HCT116 (cell line): Measurements from ENCODE around the gene STK24. TPM values are rescaled to one million over a fixed set of nuclear protein-coding genes. Genes with fewer than 3 reads are reported as not detected.

ENCODE experiments used
- ATAC-seq: fragments of 200-7000 bp; cut with Tn5 transposase; 2 replicates; pipeline ENCODE4 v1.9.1; 2020; ENCODE audit warnings: mild to moderate bottlenecking, moderate library complexity
- BruUV-seq: library from RNA; stranded (reverse); fragments of 400-500 nt; replicated peaks from 2 replicates; lab custom pipeline; 2021; lab: Mats Ljungman, UMichigan
- CTCF ChIA-PET: fragments of 300-600 bp; sonication (Branson Sonifier 250); formaldehyde crosslinking; loops from one replicate; lab custom pipeline; 2021; ENCODE audit warnings: antibody characterized with exemption; lab: Charles Lee
- POLR2A ChIA-PET: fragments of 300-600, 350-600 bp; sonication (Branson Sonifier 250); formaldehyde crosslinking; loops from one replicate; lab custom pipeline; 2021; ENCODE audit warnings: antibody characterized with exemption; lab: Charles Lee
- RAD21 ChIA-PET, 2 experiments: fragments of 300-600 bp; sonication (Branson Sonifier 250); formaldehyde crosslinking; loops; one replicate each; lab custom pipeline; 2023; ENCODE audit warnings: low total read pairs in 2 of 2; ENCODE audit not compliant: uncharacterized antibody in 2 of 2, unreplicated experiment in 2 of 2, low non-redundant PET in 1 of 2; lab: Charles Lee
- DNase-seq: peaks from one replicate; pipeline ENCODE4 v3.0.0-alpha.2; 2010; ENCODE audit warnings: low read depth, low spot score
- H2AFZ ChIP-seq: fragments of 200-600 bp; shearing (Covaris generic), sonication (generic); 2 replicates; pipeline ENCODE4 v1.6.1; 2017; ENCODE audit warnings: low read depth, mixed run types, mixed read lengths, antibody characterized with exemption, low read length; ENCODE audit not compliant: poor library complexity, severe bottlenecking
- H3K27ac ChIP-seq: 2 replicates; pipeline ENCODE4 v1.5.1; 2012; ENCODE audit warnings: low read depth, low read length
- H3K27me3 ChIP-seq: fragments of 200-600 bp; sonication (generic); 2 replicates; pipeline ENCODE4 v1.6.1; 2016; ENCODE audit warnings: mixed run types, low read length, mixed read lengths; ENCODE audit not compliant: insufficient read depth
- H3K36me3 ChIP-seq, 2 experiments: fragments of 200-500 bp in 1 of 2; fragments of 200-600 bp in 1 of 2; sonication (Bioruptor generic) in 1 of 2; sonication (generic) in 1 of 2; 2 replicates each; pipeline versions ENCODE4 v1.5.1 to v1.6.1; 2014 to 2016; ENCODE audit warnings: low read length in 2 of 2, inconsistent platforms in 1 of 2, mixed read lengths in 1 of 2, mixed run types in 1 of 2; ENCODE audit not compliant: insufficient read depth in 2 of 2, control insufficient read depth in 1 of 2
- H3K4me1 ChIP-seq, 2 experiments: fragments of 200-600 bp in 1 of 2; sonication (generic) in 1 of 2; 2 replicates each; pipeline versions ENCODE4 v1.5.1 to v1.6.1; 2012 to 2017; ENCODE audit warnings: low read length in 2 of 2, inconsistent platforms in 1 of 2, mild to moderate bottlenecking in 1 of 2, mixed read lengths in 1 of 2, mixed run types in 1 of 2, moderate library complexity in 1 of 2; ENCODE audit not compliant: insufficient read depth in 2 of 2, control insufficient read depth in 1 of 2
- H3K4me2 ChIP-seq: fragments of 200-600 bp; sonication (generic); 2 replicates; pipeline ENCODE4 v1.6.1; 2017; ENCODE audit warnings: mixed run types, low read length, mixed read lengths
- H3K4me3 ChIP-seq, 2 experiments: fragments of 200-600 bp in 1 of 2; sonication (generic) in 1 of 2; replicated peaks in 1 of 2; 2 replicates each; pipeline ENCODE4 v1.5.1; 2011 to 2016; ENCODE audit warnings: low read length in 2 of 2, control low read depth in 1 of 2, low read depth in 1 of 2, mild to moderate bottlenecking in 1 of 2, mixed read lengths in 1 of 2, mixed run types in 1 of 2
- H3K79me2 ChIP-seq: fragments of 200-600 bp; sonication (generic); 2 replicates; pipeline ENCODE4 v1.6.1; 2017; ENCODE audit warnings: mild to moderate bottlenecking, mixed run types, low read length, moderate library complexity, mixed read lengths; ENCODE audit not compliant: insufficient read depth
- H3K9ac ChIP-seq: fragments of 200-600 bp; sonication (generic); 2 replicates; pipeline ENCODE4 v1.6.1; 2016; ENCODE audit warnings: low read length, mixed read lengths
- H3K9me2 ChIP-seq: fragments of 200-600 bp; sonication (generic), shearing (Covaris generic); 2 replicates; pipeline ENCODE4 v1.6.1; 2017; ENCODE audit warnings: mixed run types, mild to moderate bottlenecking, moderate library complexity; ENCODE audit not compliant: insufficient read depth
- H3K9me3 ChIP-seq, 2 experiments: fragments of 200-500 bp in 1 of 2; fragments of 200-600 bp in 1 of 2; sonication (Bioruptor generic) in 1 of 2; sonication (generic) in 1 of 2; 2 replicates each; pipeline ENCODE4 v1.6.1; 2014 to 2017; ENCODE audit warnings: low read length in 2 of 2, mixed read lengths in 2 of 2, inconsistent platforms in 1 of 2, low read depth in 1 of 2, mild to moderate bottlenecking in 1 of 2, mixed run types in 1 of 2, moderate library complexity in 1 of 2; ENCODE audit not compliant: control insufficient read depth in 1 of 2, insufficient read depth in 1 of 2
- H4K20me1 ChIP-seq: fragments of 200-600 bp; sonication (generic), shearing (Covaris generic); 2 replicates; pipeline ENCODE4 v1.6.1; 2017; ENCODE audit warnings: mixed run types, mild to moderate bottlenecking, moderate library complexity; ENCODE audit not compliant: insufficient read depth
- ELF1 ChIP-seq: IDR thresholded peaks from 2 replicates; pipeline ENCODE4 v1.6.1; 2012; ENCODE audit warnings: low read depth, borderline replicate concordance
- FOSL1 ChIP-seq: IDR thresholded peaks from 2 replicates; pipeline ENCODE4 v1.6.1; 2012; ENCODE audit warnings: low read depth
- JUND ChIP-seq: IDR thresholded peaks from 2 replicates; pipeline ENCODE4 v1.6.1; 2012
- POLR2A ChIP-seq: IDR thresholded peaks from 2 replicates; pipeline ENCODE4 v1.7.0; 2011; ENCODE audit warnings: borderline replicate concordance; ENCODE audit not compliant: insufficient read depth, insufficient read length; ENCODE audit errors: extremely low read depth
- SIN3A ChIP-seq: IDR thresholded peaks from 2 replicates; pipeline ENCODE4 v1.6.1; 2012; ENCODE audit warnings: low read depth
- SRF ChIP-seq: IDR thresholded peaks from 2 replicates; pipeline ENCODE4 v1.6.1; 2012; ENCODE audit warnings: low read depth
- TCF7L2 ChIP-seq: IDR thresholded peaks from 2 replicates; pipeline ENCODE4 v1.7.0; 2011; ENCODE audit warnings: borderline replicate concordance, inconsistent platforms; ENCODE audit not compliant: insufficient read depth, insufficient read length; ENCODE audit errors: extremely low read depth
- YY1 ChIP-seq: IDR thresholded peaks from 2 replicates; pipeline ENCODE4 v1.6.1; 2011; ENCODE audit warnings: low read length, low read depth, moderate library complexity, mild to moderate bottlenecking; ENCODE audit not compliant: insufficient replicate concordance; ENCODE audit errors: extremely low read depth
- intact Hi-C: fragments of 100-400 bp; cut with micrococcal nuclease; formaldehyde crosslinking; loops from 2 replicates; pipeline ENCODE4 v1.10.0; 2022
- total RNA-seq: library from RNA; stranded (reverse); gene quantifications from one replicate; pipeline ENCODE4 v1.2.1, GENCODE V29; 2021; ENCODE audit not compliant: unreplicated experiment
- TF ChIP-seq, protein P1 (sequence below): IDR thresholded peaks from 2 replicates; pipeline ENCODE4 v1.6.1; 2012; ENCODE audit warnings: low read depth
- TF ChIP-seq, protein P2 (sequence below), 3 experiments: fragments of 200-600 bp in 1 of 3; sonication (generic) in 1 of 3; IDR thresholded peaks in 2 of 3; conservative IDR thresholded peaks in 1 of 3; 2 replicates each; pipeline ENCODE4 v1.5.1; 2012 to 2017; ENCODE audit warnings: low read depth in 2 of 3, low read length in 2 of 3, antibody characterized with exemption in 1 of 3, borderline replicate concordance in 1 of 3, control low read depth in 1 of 3, mild to moderate bottlenecking in 1 of 3, mixed read lengths in 1 of 3, mixed run types in 1 of 3, moderate library complexity in 1 of 3; ENCODE audit not compliant: insufficient read depth in 1 of 3
- TF ChIP-seq, protein P3 (sequence below): IDR thresholded peaks from 2 replicates; pipeline ENCODE4 v1.6.1; 2012
- TF ChIP-seq, protein P4 (sequence below): IDR thresholded peaks from 2 replicates; pipeline ENCODE4 v1.6.1; 2011; ENCODE audit warnings: mild to moderate bottlenecking, low read length, moderate library complexity; ENCODE audit not compliant: insufficient replicate concordance; ENCODE audit errors: extremely low read depth

Gene STK24
- total RNA-seq, 1 experiment from 2014 or later, result 137 TPM

DNA sequence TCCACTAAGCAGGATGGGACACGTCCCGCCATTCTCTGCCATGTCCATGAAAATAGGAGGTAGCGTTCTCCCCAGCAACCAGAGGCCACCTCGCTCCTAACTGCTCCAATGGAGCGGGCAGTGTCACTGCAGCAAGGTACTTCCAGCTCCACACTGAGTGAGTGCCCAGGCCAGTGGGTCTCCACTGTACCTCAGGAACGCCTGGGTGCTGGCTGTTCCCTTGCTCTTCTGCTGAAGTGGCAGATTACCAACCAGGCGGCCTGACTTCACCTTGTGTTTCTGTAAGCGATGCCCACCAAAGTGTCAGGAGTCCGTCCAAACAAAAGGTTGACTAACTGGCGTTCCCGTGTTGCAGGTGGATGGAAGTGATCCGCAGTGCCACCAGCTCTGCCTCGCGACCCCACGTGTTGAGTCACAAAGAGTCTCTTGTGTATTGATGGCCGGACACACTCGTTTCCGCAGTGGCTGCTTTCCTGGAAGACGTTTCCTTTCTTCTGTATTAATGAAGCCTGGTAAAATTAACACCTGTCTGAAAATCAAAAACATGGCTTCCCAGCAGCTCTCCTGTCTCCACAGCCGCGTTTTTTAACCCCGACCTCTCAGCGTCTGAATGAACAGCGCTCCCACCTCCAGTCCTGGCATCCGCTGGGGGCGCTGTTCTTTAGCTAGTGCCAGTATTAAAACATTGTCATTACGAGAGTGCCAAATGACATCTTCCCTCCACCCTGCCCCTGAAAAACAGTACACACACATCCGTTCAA lies 128.8 kb downstream of the STK24 start:
- H4K20me1 ChIP-seq, result 0 out of 2 replicates have a peak, but pooled peaks cover 6% of the 10 kb centered on the region
- CTCF ChIA-PET, result interaction anchor here (0.7 to 4.9 kb wide), 14 partner anchors 12 to 599 kb away, joined by 3 to 41 read pairs (median 4); no protein-coding TSS in a partner anchor
- DNase-seq (peak; percentile 34), ATAC-seq (peak; percentile 49)
- no TSS peak for BruUV-seq
- H3K4me3 ChIP-seq, result no peak overlapping the region
- H2AFZ ChIP-seq, result no peak overlapping the region
- peaks cover 11% of the 10 kb centered on the region; the same call in 1 of the 2 replicates for H3K79me2 ChIP-seq
- no peak for TF ChIP-seq POLR2A
- TF ChIP-seq SIN3A, result no peak
- TF ChIP-seq, protein P1, sequence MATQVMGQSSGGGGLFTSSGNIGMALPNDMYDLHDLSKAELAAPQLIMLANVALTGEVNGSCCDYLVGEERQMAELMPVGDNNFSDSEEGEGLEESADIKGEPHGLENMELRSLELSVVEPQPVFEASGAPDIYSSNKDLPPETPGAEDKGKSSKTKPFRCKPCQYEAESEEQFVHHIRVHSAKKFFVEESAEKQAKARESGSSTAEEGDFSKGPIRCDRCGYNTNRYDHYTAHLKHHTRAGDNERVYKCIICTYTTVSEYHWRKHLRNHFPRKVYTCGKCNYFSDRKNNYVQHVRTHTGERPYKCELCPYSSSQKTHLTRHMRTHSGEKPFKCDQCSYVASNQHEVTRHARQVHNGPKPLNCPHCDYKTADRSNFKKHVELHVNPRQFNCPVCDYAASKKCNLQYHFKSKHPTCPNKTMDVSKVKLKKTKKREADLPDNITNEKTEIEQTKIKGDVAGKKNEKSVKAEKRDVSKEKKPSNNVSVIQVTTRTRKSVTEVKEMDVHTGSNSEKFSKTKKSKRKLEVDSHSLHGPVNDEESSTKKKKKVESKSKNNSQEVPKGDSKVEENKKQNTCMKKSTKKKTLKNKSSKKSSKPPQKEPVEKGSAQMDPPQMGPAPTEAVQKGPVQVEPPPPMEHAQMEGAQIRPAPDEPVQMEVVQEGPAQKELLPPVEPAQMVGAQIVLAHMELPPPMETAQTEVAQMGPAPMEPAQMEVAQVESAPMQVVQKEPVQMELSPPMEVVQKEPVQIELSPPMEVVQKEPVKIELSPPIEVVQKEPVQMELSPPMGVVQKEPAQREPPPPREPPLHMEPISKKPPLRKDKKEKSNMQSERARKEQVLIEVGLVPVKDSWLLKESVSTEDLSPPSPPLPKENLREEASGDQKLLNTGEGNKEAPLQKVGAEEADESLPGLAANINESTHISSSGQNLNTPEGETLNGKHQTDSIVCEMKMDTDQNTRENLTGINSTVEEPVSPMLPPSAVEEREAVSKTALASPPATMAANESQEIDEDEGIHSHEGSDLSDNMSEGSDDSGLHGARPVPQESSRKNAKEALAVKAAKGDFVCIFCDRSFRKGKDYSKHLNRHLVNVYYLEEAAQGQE, result no peak
- no peak for TF ChIP-seq TCF7L2
- TF ChIP-seq, protein P2, sequence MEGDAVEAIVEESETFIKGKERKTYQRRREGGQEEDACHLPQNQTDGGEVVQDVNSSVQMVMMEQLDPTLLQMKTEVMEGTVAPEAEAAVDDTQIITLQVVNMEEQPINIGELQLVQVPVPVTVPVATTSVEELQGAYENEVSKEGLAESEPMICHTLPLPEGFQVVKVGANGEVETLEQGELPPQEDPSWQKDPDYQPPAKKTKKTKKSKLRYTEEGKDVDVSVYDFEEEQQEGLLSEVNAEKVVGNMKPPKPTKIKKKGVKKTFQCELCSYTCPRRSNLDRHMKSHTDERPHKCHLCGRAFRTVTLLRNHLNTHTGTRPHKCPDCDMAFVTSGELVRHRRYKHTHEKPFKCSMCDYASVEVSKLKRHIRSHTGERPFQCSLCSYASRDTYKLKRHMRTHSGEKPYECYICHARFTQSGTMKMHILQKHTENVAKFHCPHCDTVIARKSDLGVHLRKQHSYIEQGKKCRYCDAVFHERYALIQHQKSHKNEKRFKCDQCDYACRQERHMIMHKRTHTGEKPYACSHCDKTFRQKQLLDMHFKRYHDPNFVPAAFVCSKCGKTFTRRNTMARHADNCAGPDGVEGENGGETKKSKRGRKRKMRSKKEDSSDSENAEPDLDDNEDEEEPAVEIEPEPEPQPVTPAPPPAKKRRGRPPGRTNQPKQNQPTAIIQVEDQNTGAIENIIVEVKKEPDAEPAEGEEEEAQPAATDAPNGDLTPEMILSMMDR (IDR thresholded peaks at IDR 0.05 in 2 of 3, conservative IDR thresholded peaks at IDR 0.05 in 1 of 3; ENCODE audit: borderline replicate concordance in 1 of 3, insufficient read depth in 1 of 3, low read depth in 2 of 3, low read length in 2 of 3), result peak in 2 of 3 experiments; percentile 85 to 89; a peak in 4 of 6 replicates
- TF ChIP-seq, protein P3, sequence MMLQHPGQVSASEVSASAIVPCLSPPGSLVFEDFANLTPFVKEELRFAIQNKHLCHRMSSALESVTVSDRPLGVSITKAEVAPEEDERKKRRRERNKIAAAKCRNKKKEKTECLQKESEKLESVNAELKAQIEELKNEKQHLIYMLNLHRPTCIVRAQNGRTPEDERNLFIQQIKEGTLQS, result no peak
- TF ChIP-seq JUND, result no peak
- TF ChIP-seq, protein P4, sequence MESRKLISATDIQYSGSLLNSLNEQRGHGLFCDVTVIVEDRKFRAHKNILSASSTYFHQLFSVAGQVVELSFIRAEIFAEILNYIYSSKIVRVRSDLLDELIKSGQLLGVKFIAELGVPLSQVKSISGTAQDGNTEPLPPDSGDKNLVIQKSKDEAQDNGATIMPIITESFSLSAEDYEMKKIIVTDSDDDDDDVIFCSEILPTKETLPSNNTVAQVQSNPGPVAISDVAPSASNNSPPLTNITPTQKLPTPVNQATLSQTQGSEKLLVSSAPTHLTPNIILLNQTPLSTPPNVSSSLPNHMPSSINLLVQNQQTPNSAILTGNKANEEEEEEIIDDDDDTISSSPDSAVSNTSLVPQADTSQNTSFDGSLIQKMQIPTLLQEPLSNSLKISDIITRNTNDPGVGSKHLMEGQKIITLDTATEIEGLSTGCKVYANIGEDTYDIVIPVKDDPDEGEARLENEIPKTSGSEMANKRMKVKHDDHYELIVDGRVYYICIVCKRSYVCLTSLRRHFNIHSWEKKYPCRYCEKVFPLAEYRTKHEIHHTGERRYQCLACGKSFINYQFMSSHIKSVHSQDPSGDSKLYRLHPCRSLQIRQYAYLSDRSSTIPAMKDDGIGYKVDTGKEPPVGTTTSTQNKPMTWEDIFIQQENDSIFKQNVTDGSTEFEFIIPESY, result no peak
- TF ChIP-seq ELF1, result no peak
- no peak for TF ChIP-seq FOSL1
- TF ChIP-seq SRF, result no peak
- TF ChIP-seq YY1, result peak; percentile 4
- no peaks in the 10 kb centered on the region for H3K9me2 ChIP-seq
- POLR2A ChIA-PET, result interaction anchor here (0.9 to 1.1 kb wide), 2 partner anchors 13 to 205 kb away, joined by 3 read pairs; no protein-coding TSS in a partner anchor
- peaks cover 9 to 11% of the 10 kb centered on the region in 2 experiments; a peak in 2 of 4 replicates for H3K36me3 ChIP-seq
- intact Hi-C loops, result loop anchor here (5.0 kb wide), 1 partner anchor 394 kb away; no protein-coding TSS in a partner anchor
- H3K9ac ChIP-seq, result no peak overlapping the region
- no peaks in the 10 kb centered on the region for H3K27me3 ChIP-seq
- RAD21 ChIA-PET, result no interaction called here
- H3K9me3 ChIP-seq, result no peaks in the 10 kb centered on the region
- H3K4me1 ChIP-seq, result peaks cover 0 to 26% of the 10 kb centered on the region in 2 experiments; a peak in 2 of 4 replicates
- H3K4me2 ChIP-seq, result no peak overlapping the region
- no peak overlapping the region for H3K27ac ChIP-seq
